Measurements from ENCODE around the gene TMEM175.

- TF ChIP-seq CTCF (IDR thresholded peaks at IDR 0.05): no peak
- TF ChIP-seq POLR2AphosphoS5 (IDR thresholded peaks at IDR 0.05): no peak
Measured at GRCh38 chr4:965766-966134, 33.5 kb downstream of the TMEM175 start.
